ENCODE results near the gene SYCP2L.

Gene SYCP2L

DNA sequence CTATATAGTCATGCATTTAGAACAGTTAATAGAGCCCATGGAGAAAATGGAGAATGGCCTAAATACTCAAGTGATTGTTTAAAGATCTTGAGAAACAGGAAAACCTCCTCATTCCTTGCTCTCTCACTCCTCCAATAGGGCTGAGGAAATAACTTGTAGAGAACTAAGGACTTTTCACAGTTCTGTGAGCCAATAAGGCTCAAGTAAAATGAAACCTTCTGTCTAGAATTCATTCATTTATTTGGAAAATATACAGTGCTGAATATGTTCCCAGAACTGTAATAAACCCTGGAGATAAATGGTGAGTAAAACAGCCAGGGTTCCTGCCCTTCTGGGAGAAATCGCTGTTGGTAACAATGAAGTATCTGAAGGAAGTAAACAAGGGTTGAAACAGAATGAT lies 122.0 kb downstream of the SYCP2L start:
- no peak for DNase-seq (ENCODE audit: low spot score)

DNA sequence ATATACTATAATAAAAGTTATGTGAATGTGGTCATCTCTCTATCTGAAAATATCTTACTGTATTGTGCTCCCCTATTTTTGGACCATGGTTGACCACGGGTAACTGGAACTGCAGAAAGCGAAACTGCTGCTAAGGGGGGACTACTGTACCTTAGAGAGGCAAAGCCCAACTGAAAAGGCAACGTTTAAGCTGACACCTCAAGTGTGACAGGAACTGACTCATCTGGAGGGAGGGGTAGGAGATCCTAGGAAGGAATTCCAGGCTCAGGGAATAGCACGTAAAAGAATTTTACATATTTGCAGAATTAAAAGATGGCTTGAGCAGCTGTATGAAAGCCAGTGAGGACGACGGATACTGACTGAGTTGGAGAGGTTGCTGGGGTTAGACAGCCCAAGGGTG lies 122.5 kb downstream of the SYCP2L start:
- DNase-seq (ENCODE audit: low spot score) = peak; percentile 27

DNA sequence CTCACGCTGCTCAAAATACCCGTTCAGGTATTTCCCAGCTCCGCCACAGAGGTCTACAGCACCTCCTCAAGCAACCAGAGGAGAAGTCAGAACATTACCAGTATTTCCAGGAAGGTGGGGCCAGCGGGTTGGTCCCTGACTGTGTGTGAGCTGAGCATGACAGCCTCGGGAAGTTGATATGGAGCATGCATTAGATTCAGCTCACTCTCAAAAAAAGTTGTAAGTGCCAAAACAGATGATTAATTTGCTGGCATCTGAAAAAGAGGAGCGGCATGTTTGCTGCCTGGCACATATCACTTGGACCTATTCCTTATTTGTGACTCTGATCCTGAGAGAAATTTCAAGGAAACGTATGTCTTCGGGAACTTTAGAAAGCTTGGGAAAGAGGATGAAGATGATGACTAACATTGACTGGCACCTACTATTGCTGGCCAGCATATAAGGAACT lies 125.0 kb downstream of the SYCP2L start:
- DNase-seq (ENCODE audit: low spot score) = peak; percentile 66

DNA sequence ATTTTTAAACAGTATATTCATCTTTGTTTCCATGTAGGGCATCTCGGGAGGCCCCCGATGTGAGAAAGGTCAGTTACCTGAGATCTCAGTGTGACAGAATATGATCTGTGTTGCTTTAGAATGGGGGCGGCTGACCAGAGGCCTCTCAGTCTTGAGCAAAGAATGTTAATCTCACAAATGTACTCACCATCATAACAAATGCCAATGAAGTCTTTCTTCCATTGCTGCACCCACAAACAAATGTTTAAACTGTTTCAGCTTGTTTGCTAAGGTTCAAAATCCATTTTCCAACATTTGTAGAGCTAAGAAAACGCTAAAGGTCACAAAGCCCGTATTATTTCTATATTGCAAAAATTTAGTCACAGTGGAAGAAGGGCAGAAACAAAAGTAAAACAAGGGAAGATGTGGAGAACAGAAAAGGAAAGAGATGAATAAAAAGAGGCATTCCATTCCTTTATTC lies 125.5 kb downstream of the SYCP2L start:
- DNase-seq (ENCODE audit: low spot score) = no peak

DNA sequence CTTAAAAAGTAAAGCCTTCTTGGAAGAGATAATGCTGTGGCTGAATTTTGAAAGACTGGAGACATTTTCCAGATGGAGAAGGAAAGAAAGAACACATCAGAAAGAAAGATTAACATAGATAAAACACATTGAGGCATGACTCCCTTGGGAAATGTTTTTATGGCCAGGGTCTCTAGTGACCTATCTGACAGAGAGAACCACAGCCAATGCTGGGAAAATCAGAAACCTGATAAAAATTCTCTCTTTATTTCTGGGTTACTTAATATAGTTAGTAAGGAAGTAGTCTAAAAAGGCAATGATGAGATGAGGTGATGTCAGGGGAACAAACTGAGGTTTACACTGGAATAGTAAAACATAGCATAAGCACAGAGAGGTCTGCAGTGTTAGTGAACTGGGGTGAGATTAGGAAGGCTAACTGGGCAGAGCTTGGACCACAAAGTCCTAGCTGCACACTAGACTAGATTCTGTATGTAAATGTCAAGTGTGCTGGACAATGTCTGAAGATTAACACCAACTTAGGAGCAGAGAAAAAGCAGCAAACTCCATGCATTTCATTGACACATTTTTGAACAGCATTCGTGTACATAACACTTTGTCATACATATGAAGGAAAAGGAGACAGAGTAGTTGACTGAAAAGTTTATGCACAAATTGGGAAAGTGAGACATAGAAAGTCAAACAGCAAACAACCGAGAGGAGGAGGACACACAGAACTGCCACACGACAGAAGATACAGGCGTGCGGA lies 126.3 kb downstream of the SYCP2L start:
- no peak for DNase-seq (ENCODE audit: low spot score)

DNA sequence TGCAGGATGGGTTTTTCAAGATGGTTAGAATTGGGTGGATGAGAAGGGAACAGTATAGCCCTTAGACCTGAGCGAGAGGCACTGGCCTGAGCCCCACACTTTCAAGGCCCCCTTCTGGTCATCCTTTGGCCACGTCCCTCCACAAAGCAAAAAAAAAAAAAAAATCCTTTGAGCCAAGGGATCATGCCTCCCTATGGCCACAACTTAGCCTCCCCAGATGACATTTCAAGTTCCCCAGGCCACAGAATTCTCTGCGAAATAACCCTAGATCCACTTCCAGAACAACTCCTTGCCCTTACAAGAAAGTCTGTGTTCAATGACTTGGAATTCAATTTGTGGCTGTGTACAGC lies 126.8 kb downstream of the SYCP2L start:
- peak; percentile 26 for DNase-seq (ENCODE audit: low spot score)

DNA sequence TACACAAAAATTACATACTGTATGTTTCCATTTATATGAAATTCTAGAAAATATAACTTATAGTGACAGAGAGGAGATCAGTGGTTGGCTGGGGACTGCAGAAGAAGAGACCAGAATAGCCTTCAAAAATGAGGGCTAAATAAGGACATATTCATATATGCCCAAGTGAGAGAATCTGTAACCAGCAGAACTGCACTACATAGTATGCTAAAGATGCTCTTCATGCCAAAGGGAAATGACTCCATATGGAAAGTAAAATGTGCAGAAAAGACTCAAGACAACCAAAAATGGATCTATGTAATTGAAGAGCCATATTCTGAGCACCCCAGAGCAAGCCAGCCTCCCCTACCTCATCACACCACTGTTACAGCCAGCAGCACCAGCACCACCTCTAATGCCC lies 128.2 kb downstream of the SYCP2L start:
- DNase-seq (ENCODE audit: low spot score) = no peak

DNA sequence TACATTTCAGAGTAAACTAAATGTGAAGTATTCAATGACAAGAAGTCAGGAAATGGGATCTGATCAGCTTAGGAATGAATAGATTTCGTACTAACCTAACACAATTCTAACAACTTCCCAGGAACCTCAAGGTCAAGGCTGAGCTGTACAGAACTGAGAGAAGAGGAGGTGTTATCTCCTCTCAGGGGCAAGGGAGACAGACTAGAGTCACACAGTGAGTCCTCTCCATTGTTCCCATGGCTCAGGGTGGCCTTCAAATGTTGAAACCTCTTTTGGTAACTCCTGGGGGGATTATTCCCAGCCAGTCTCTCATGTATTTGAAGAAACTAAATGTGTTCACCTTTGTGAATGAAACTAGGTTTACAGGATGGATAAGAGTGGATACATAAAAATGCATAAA lies 129.6 kb downstream of the SYCP2L start:
- DNase-seq (ENCODE audit: low spot score) = no peak

DNA sequence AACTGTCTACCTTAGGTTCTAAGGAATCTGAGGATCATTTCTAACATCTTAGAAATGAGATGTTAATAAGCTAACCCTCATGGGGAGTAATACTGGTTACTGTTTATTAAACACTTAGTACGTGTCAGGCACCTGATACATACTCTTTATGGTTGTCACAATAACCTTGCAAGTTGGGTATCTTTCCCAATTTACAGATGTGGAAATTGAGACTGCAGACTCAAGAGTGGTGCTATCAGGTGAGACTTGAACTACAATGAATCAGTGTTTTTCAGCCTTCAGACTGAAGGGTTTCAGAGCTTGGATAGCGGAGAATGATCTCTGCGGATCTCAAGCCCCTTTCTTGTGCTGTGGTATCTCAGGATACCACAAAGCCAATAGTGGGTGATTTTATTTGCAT lies 130.2 kb downstream of the SYCP2L start:
- no peak for DNase-seq (ENCODE audit: low spot score)

DNA sequence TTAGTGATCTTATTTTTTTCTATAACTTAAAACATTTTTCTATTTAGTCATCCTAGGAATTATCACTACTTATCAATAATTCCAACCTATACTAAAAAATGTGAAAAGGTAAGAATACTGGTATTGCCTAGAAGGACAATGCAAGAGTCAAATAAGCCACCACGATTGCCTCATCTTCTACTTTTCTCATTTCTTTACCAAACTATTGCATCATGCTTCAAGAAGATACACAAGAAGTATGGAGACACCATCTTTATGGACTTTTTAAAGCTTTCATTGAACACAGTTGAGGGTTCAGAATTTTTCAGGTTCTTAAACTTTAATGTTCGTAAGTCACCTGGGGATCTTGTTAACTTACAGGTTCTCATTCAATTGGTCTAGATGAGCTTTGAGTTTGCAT lies 131.4 kb downstream of the SYCP2L start:
- no peak for DNase-seq (ENCODE audit: low spot score)

DNA sequence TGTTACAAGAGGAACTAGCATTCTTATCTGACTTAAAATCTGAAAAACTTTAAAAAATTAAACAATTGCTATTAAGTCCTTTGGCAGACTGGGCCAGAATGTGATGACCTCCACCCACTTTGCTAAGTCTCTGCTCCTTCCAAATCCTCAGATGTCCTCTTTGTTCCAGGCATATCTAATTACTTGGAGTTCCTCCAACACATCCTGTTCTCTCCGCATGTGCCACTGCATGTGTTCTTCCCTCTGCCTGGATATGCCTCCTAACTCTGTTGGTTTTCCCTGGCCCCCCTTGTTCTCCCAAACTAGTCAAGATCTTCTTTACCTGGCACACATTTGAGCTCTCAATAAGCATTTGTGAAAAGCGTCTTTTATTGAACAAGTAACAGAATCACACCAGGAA lies 134.2 kb downstream of the SYCP2L start:
- no peak for DNase-seq (ENCODE audit: low spot score)

DNA sequence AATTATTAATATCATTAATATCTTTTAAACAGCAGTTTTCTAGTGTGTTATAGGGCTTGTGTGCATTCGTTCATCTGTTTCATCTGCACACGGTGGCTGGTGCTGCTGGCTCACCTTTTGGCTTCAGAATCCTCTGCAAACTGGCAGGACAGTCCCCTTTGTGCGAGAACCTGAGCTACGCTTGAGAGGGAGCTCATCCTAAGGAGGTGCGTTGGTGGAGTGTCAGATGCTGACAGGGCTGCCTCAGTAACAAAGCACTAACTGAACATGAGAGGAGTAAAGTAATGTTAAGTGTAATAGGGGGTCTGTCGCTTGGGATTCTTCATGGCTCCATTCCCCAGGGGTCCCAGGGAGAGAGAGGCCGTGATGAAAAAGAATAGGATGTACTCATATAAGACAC lies 134.9 kb downstream of the SYCP2L start:
- no peak for DNase-seq (ENCODE audit: low spot score)

DNA sequence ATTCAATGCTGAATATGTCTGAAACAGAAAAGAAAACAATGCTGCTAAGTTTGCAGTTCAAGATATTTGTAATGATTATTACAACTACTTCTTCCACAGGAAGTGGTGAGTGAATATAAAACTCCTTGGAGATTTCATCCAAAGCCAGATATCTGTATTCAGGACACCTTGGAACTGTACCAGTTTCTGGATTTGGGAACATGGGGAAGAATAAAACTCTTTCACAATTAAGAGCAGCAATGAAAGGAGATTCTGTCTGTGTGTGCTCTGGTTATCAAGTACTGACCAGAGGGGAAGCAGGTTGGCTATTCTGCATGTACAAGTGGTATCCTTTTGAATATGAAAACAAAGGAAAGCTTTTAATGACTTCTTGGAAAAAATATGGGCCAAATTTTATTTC lies 136.2 kb downstream of the SYCP2L start:
- DNase-seq (ENCODE audit: low spot score) = no peak
